ENCODE measurements around the gene LITAFD. TPM values are rescaled to one million over a fixed set of nuclear protein-coding genes. Genes with fewer than 3 reads are reported as not detected.

The LITAFD gene
- total RNA-seq, 1 experiment from 2014 or later, result not detected

DNA sequence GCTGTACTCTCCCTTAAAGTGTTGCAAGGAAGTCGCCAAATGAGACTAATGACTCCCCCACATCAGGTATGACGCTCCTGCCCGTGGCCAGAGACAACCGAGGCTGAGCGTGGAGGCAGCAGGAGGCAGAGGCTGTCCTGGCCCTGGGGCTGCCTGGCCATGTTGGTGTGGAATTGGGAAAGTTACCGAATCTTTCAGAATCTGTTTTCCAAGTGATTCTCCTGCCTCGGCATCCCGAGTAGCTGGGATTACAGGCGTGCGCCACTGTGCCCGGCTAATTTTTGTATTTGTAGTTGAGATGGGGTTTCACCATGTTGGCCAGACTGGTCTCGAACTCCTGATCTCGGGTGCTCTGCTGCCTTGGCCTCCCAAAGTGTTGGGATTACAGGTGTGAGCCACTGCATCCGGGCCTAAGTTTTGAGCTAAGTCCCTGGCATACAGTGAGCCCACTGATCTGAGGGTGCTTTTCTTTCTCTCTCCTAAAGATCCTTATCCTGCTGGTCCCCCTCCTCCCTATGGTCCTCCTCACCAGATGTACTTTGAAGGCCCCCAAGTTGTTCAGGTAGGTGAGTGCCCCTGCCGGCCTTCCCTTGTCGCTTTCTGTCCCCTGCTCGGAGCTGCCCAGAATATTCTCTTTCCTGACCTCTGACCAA is 700 bp downstream of the LITAFD start:
- Mint-ChIP-seq H3K27me3 (ENCODE audit: insufficient read depth, unreplicated experiment) (no peaks in the 10 kb centered on the region), H3K4me1 (ENCODE audit: low read depth, unreplicated experiment) (peaks cover 26% of the 10 kb centered on the region), H3K9me3 (ENCODE audit: unreplicated experiment) (no peaks in the 10 kb centered on the region), H3K27ac (ENCODE audit: unreplicated experiment) (no peak overlapping the region), H3K4me3 (ENCODE audit: unreplicated experiment) (no peak overlapping the region), H3K36me3 (ENCODE audit: insufficient read depth, unreplicated experiment) (peaks cover 51% of the 10 kb centered on the region)
- Histone ChIP-seq H3K4me1 (peaks cover 27% of the 10 kb centered on the region), H3K9me3 (no peaks in the 10 kb centered on the region), H3K27me3 (replicated peaks; ENCODE audit: control insufficient read depth, insufficient read depth, low read length) (no peaks in the 10 kb centered on the region), H3K4me3 (ENCODE audit: low read depth, low read length) (no peak overlapping the region), H3K36me3 (ENCODE audit: control insufficient read depth, insufficient read depth, low read length) (no peaks in the 10 kb centered on the region)
- ChIA-PET POLR2A (no interaction called here), CTCF (interaction anchor here (1.6 kb wide), 1 partner anchor 19 kb away, joined by 3 read pairs; no protein-coding TSS in a partner anchor)
- no peak for DNase-seq
- intact Hi-C loops (cut with micrococcal nuclease; ENCODE audit: unreplicated experiment), result loop anchor here (5.0 kb wide), 1 partner anchor 91 kb away; no protein-coding TSS in a partner anchor
- TF ChIP-seq, protein P1, sequence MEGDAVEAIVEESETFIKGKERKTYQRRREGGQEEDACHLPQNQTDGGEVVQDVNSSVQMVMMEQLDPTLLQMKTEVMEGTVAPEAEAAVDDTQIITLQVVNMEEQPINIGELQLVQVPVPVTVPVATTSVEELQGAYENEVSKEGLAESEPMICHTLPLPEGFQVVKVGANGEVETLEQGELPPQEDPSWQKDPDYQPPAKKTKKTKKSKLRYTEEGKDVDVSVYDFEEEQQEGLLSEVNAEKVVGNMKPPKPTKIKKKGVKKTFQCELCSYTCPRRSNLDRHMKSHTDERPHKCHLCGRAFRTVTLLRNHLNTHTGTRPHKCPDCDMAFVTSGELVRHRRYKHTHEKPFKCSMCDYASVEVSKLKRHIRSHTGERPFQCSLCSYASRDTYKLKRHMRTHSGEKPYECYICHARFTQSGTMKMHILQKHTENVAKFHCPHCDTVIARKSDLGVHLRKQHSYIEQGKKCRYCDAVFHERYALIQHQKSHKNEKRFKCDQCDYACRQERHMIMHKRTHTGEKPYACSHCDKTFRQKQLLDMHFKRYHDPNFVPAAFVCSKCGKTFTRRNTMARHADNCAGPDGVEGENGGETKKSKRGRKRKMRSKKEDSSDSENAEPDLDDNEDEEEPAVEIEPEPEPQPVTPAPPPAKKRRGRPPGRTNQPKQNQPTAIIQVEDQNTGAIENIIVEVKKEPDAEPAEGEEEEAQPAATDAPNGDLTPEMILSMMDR (IDR thresholded peaks at IDR 0.05; ENCODE audit: insufficient read depth in 1 of 2, low read depth in 1 of 2, low read length in 1 of 2, severe bottlenecking in 1 of 2, unreplicated experiment in 1 of 2), result no peak
- no TSS peak for BruUV-seq (replicated peaks)

DNA sequence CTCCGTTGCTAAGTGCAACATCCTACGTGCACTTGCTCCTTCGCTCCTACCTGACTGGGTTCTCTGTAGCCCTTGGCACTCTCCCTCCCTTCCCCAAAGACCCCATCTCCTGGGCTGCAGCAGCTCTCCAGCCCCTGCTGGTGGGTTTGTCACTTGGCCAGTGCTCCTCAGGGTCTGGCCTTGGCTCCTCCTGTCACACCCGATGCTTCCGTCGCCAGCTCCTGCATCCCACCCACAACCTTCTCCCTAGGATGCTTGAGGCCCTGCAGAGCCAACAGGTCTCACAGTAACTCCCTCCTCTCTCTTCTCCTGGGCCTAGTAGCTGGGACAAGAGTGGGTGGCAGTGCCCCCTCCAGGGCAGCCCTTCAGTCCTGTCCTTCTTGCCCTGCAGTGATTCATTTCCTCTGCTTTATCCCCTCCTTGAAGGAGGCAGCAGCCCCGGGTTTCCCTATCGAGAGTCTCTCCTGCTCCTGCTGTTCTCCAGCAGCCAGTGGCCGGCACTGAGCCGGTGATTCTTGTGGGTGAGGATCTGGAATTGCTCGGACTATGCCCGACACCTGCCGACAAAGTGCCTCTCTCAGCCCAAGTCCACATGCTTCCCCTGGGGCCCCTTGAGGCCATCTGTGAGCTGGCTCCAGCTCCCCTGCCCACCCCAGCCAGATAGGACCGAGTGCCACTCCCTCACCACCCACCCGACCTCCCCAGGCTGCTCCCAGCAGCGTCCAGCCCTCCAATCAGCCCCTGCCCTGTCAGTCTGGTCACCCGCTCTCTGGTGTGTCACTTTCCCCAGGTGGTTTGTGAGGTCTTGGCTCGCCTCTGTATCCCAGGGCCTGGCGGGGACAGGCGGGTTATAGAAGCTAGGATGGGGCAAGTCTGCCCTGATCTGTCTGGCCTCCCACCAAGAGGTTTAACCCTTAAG is 3.8 kb downstream of the LITAFD start:
- Histone ChIP-seq H3K27me3 (replicated peaks; ENCODE audit: control insufficient read depth, insufficient read depth, low read length) (no peaks in the 10 kb centered on the region), H3K9me3 (no peaks in the 10 kb centered on the region), H3K4me1 (peaks cover 9% of the 10 kb centered on the region; the same call in 1 of the 2 replicates), H3K36me3 (ENCODE audit: control insufficient read depth, insufficient read depth, low read length) (no peaks in the 10 kb centered on the region), H3K4me3 (ENCODE audit: low read depth, low read length) (no peak overlapping the region)
- Mint-ChIP-seq H3K27me3 (ENCODE audit: insufficient read depth, unreplicated experiment) (no peaks in the 10 kb centered on the region), H3K27ac (ENCODE audit: unreplicated experiment) (peak overlapping the region; percentile 70), H3K4me1 (ENCODE audit: low read depth, unreplicated experiment) (peaks cover 19% of the 10 kb centered on the region), H3K36me3 (ENCODE audit: insufficient read depth, unreplicated experiment) (peaks cover 50% of the 10 kb centered on the region), H3K4me3 (ENCODE audit: unreplicated experiment) (no peak overlapping the region), H3K9me3 (ENCODE audit: unreplicated experiment) (no peaks in the 10 kb centered on the region)
- peak in 1 of 2 experiments; percentile 48 for DNase-seq
- intact Hi-C loops (cut with micrococcal nuclease; ENCODE audit: unreplicated experiment), result no loop called here
- BruUV-seq (replicated peaks), result no TSS peak
- TF ChIP-seq, protein P1 (IDR thresholded peaks at IDR 0.05; ENCODE audit: insufficient read depth in 1 of 2, low read depth in 1 of 2, low read length in 1 of 2, severe bottlenecking in 1 of 2, unreplicated experiment in 1 of 2), result peak in 1 of 2 experiments; percentile 4
- CTCF ChIA-PET, result interaction anchor here (1.0 to 1.2 kb wide), 3 partner anchors 22 to 249 kb away, joined by 4 read pairs; no protein-coding TSS in a partner anchor
- POLR2A ChIA-PET, result no interaction called here
